Measurements from ENCODE around the gene GALNT12. TPM values are rescaled to one million over a fixed set of nuclear protein-coding genes. Genes with fewer than 3 reads are reported as not detected.

Gene GALNT12
- total RNA-seq, 4 donors from 2014 or later = 18.9 to 58.6 (median 36.5) TPM

DNA sequence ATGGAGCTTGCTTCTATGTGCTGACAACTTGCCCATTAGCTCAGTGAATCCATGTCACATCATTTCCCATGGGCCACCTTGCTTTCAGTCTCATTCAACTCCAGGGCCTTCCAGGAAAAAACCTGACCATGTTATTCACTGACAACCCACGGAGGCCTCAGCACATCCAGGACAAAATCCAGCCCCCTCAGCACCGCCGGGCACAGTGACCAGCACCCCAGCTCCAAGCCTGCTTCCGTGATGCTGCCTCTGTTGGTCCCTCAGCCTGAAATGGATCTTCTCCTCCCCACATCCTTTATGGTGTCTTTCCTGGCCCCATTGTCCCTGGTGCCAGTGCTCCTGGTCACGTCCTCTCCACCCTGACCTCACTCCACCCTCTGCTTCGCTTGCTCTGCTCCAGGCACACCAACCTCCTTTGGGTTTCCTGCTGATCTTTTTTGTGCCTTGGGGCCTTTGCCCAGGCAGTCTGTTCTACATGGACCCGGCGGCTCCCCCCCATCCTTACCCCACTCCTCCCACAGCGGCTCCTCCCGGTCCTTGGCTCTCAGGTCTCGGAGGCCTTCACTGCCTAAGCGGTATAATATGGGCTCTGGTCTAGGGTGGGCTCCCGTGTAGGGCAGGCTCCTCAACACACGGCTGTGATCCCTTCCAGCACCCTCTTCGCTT lies 36.1 kb upstream of the GALNT12 start:
- Histone ChIP-seq H3K4me1 (no peaks in the 10 kb centered on the region), H3K9me3 (no peaks in the 10 kb centered on the region), H3K27me3 (no peaks in the 10 kb centered on the region), H3K4me3 (replicated peaks in 1 of 3) (no peak overlapping the region), H3K27ac (no peak overlapping the region), H3K36me3 (peaks cover 47 to 54% of the 10 kb centered on the region in 2 donors)
- 95 to 97% methylated on average over 15 of the region's 15 CpGs for WGBS, 2 donors
- no peak for DNase-seq
- TF ChIP-seq, protein P1, sequence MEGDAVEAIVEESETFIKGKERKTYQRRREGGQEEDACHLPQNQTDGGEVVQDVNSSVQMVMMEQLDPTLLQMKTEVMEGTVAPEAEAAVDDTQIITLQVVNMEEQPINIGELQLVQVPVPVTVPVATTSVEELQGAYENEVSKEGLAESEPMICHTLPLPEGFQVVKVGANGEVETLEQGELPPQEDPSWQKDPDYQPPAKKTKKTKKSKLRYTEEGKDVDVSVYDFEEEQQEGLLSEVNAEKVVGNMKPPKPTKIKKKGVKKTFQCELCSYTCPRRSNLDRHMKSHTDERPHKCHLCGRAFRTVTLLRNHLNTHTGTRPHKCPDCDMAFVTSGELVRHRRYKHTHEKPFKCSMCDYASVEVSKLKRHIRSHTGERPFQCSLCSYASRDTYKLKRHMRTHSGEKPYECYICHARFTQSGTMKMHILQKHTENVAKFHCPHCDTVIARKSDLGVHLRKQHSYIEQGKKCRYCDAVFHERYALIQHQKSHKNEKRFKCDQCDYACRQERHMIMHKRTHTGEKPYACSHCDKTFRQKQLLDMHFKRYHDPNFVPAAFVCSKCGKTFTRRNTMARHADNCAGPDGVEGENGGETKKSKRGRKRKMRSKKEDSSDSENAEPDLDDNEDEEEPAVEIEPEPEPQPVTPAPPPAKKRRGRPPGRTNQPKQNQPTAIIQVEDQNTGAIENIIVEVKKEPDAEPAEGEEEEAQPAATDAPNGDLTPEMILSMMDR (IDR thresholded peaks at IDR 0.05) = no peak
- TF ChIP-seq POLR2A (IDR thresholded peaks at IDR 0.05) = no peak
- intact Hi-C loops (cut with DNase I) = no loop called here

DNA sequence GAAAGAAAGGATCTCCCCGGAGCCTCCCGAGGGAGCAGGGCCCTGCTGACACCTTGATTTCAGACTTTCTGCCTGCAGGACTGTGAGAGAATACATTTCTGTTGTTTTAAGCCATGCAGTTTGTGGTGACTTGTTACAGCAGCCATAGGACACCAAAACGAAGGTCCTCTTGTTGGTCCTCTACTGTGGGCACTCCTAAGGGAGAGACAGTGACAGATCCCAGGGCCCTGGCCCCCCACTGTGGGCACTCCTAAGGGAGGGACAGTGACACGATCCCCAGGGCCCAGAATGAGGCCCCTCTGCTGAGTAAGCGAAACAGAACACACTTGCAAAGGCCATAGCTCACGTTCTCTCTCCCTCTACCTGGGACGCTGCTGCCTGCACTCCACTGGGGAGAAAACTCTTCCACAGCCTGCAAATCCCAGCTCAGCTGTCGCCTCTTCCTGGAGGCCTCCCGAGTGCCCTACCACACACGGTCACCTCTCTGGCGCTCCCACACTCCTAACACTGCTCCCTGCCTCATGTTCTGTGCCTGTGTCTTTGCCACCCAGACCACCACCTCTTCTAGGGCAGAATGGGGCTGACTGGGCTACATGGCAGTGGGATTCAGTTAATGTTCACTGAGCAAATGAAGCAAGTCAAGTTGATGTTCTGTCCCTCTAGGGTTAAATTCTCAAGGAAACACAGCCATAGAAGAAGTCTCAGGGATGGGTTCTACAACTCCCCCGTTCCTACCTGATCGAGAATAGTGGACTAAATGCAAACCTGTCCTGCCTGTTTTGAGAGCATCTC lies 34.9 kb upstream of the GALNT12 start:
- Histone ChIP-seq H3K36me3 (peaks cover 46 to 47% of the 10 kb centered on the region in 2 donors), H3K27me3 (no peaks in the 10 kb centered on the region), H3K9me3 (no peaks in the 10 kb centered on the region), H3K4me1 (no peaks in the 10 kb centered on the region), H3K27ac (no peak overlapping the region), H3K4me3 (replicated peaks in 1 of 3) (no peak overlapping the region)
- 95 to 96% methylated on average over 13 of the region's 13 CpGs for WGBS, 2 donors
- intact Hi-C loops (cut with DNase I) = no loop called here
- TF ChIP-seq, protein P1 (IDR thresholded peaks at IDR 0.05) = no peak
- TF ChIP-seq POLR2A (IDR thresholded peaks at IDR 0.05) = no peak
- no peak for DNase-seq

DNA sequence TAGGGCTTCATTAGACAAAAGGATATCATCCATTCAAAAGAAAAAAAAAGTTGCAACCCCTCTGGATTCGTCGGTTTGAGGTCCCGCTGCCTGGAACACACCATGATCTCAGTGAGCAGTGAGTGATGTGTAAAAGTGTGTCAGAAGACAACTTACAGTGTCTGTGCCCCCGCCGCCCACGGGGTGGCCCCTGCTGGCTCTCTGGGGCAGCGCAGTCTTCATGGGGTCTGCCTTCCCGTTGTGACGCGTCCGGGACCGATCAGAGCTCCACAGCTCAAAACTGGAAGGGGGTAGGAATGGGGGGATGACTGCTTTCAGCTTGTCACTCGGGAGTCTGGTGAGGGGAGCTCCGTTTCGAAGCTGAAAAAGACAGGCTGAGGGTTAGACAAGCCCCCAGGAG lies 33.7 kb upstream of the GALNT12 start:
- H3K36me3 ChIP-seq = peaks cover 35 to 44% of the 10 kb centered on the region in 2 donors
- intact Hi-C loops (cut with DNase I) = no loop called here
- peaks cover 0 to 2% of the 10 kb centered on the region in 2 donors for H3K4me1 ChIP-seq
- no peak overlapping the region for H3K4me3 ChIP-seq (replicated peaks in 1 of 3)
- no peak overlapping the region for H3K27ac ChIP-seq
- H3K27me3 ChIP-seq = no peaks in the 10 kb centered on the region
- no peak for DNase-seq
- WGBS, 2 donors = 94% methylated on average over 15 of the region's 15 CpGs
- TF ChIP-seq, protein P1 (IDR thresholded peaks at IDR 0.05) = no peak
- no peak for TF ChIP-seq POLR2A (IDR thresholded peaks at IDR 0.05)
- no peaks in the 10 kb centered on the region for H3K9me3 ChIP-seq

DNA sequence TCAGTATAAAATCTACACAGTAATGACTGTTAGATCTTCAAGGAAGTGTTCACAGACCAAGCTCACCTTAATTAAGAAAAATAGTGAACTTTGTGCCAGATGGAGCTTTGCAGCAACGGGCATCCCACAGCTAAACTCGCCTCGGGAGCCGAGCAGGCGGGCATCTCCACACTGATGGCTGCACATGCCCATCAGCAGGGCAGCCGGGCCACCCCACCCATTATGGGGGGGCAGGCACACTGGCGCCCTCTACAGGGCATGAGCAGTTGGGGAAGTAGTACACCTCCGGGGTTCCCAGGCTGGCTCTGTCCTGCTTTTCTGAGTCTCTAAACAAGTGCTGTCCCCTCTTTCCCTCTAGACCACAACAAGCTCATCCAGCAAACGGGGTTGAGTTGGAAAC lies 32.7 kb upstream of the GALNT12 start:
- intact Hi-C loops (cut with DNase I) = no loop called here
- Histone ChIP-seq H3K27me3 (no peaks in the 10 kb centered on the region), H3K27ac (no peak overlapping the region), H3K9me3 (no peaks in the 10 kb centered on the region), H3K36me3 (peaks cover 35 to 40% of the 10 kb centered on the region in 2 donors), H3K4me1 (peaks cover 0 to 7% of the 10 kb centered on the region in 2 donors), H3K4me3 (replicated peaks in 1 of 3) (no peak overlapping the region)
- WGBS, 2 donors = 90 to 96% methylated on average over 7 to 9 of the region's 9 CpGs
- DNase-seq = no peak
- TF ChIP-seq, protein P1 (IDR thresholded peaks at IDR 0.05) = peak in 3 of 6 experiments; percentile 11 to 16 (median 12)
- TF ChIP-seq POLR2A (IDR thresholded peaks at IDR 0.05) = no peak

Data from thyroid gland (tissue), 4 donors.